GM12891 (cell line): ENCODE results near the gene NPIPB2.

Experiments
- PAX5 ChIP-seq: IDR thresholded peaks from 2 replicates; pipeline ENCODE4 v1.6.1; 2011; ENCODE audit warnings: low read length, moderate library complexity, mild to moderate bottlenecking; ENCODE audit not compliant: insufficient read depth, severe bottlenecking
- POLR2A ChIP-seq: IDR thresholded peaks from 2 replicates; pipeline ENCODE4 v1.6.1; 2011; ENCODE audit warnings: low read depth, low read length, control low read depth
- POLR2AphosphoS5 ChIP-seq: IDR thresholded peaks from 2 replicates; pipeline ENCODE4 v1.6.1; 2011; ENCODE audit warnings: low read depth, low read length, control low read depth
- SPI1 ChIP-seq: IDR thresholded peaks from 2 replicates; pipeline ENCODE4 v1.6.1; 2011; ENCODE audit warnings: low read depth, low read length, control low read depth
- TAF1 ChIP-seq: IDR thresholded peaks from 2 replicates; pipeline ENCODE4 v1.6.1; 2011; ENCODE audit warnings: low read depth, low read length, control low read depth

DNA sequence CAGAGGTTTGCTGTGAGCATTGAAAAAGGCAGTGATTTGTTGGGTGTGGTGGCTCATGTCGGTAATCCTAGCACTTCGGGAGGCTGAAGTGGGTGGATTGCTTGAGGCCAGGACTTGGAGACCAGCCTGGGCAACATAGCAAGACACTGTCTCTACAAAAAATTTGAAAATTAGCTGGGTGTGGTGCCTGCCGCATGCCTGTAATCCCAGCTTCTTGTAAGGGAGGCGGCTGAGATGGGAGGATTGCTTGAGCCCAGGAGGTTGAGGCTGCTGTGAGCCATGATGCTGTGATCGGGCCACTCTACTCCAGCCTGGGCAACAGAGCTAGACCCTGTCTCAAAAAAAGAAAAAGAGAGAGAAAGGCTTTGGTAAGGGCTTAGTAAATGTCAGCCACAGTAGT, 7.0 kb upstream of the NPIPB2 start:
- TF ChIP-seq POLR2AphosphoS5, result no peak
- TF ChIP-seq POLR2A, result no peak
- no peak for TF ChIP-seq TAF1
- TF ChIP-seq SPI1, result no peak
- TF ChIP-seq PAX5, result no peak
